ENCODE data around the gene C2CD2L. TPM values are rescaled to one million over a fixed set of nuclear protein-coding genes. Genes with fewer than 3 reads are reported as not detected.

The C2CD2L gene
- total RNA-seq, 2 experiments from 2014 or later = 33.2 to 35.2 TPM

GRCh38 chr11:119116235-119116594 is 9.1 kb downstream of the C2CD2L start:
- POLR2A ChIA-PET = interaction anchor here (0.9 to 1.9 kb wide), 5 partner anchors 9 to 22 kb away, joined by 3 to 14 read pairs (median 4); partner anchors contain the start of gene C2CD2L
- Mint-ChIP-seq H3K4me1 (ENCODE audit: low read depth) (peaks cover 50% of the 10 kb centered on the region), H3K27me3 (ENCODE audit: low read depth) (no peaks in the 10 kb centered on the region), H3K36me3 (ENCODE audit: low read depth) (peaks cover 62% of the 10 kb centered on the region), H3K4me3 (peak overlapping the region; percentile 71), H3K27ac (peak overlapping the region; percentile 97), H3K9me3 (ENCODE audit: insufficient read depth) (no peaks in the 10 kb centered on the region)
- no peak for DNase-seq
- CTCF ChIA-PET = interaction anchor here (0.7 to 1.9 kb wide), 6 partner anchors 9 to 205 kb away, joined by 3 to 6 read pairs (median 4); partner anchors contain the start of genes C2CD2L, HMBS, NLRX1 and VPS11
- ATAC-seq = no peak

GRCh38 chr11:119116601-119117000 is 9.5 kb downstream of the C2CD2L start:
- H3K36me3 Mint-ChIP-seq (ENCODE audit: low read depth) = peaks cover 59% of the 10 kb centered on the region
- peak overlapping the region; percentile 97 for H3K27ac Mint-ChIP-seq
- no peaks in the 10 kb centered on the region for H3K27me3 Mint-ChIP-seq (ENCODE audit: low read depth)
- H3K4me3 Mint-ChIP-seq = peak overlapping the region; percentile 38
- peaks cover 50% of the 10 kb centered on the region for H3K4me1 Mint-ChIP-seq (ENCODE audit: low read depth)
- no peaks in the 10 kb centered on the region for H3K9me3 Mint-ChIP-seq (ENCODE audit: insufficient read depth)
- ATAC-seq (no peak), DNase-seq (no peak)
- POLR2A ChIA-PET = interaction anchor here (0.9 kb wide), 1 partner anchor 14 kb away, joined by 3 read pairs; no protein-coding TSS in a partner anchor
- CTCF ChIA-PET = interaction anchor here (0.7 to 1.4 kb wide), 2 partner anchors 14 to 32 kb away, joined by 3 to 4 read pairs; partner anchors contain the start of gene HMBS

GRCh38 chr11:119117004-119117706 is 10.0 kb downstream of the C2CD2L start:
- H3K4me3 Mint-ChIP-seq = no peak overlapping the region
- DNase-seq = no peak
- H3K36me3 Mint-ChIP-seq (ENCODE audit: low read depth) = peaks cover 53% of the 10 kb centered on the region
- peaks cover 52% of the 10 kb centered on the region for H3K4me1 Mint-ChIP-seq (ENCODE audit: low read depth)
- ChIA-PET CTCF (interaction anchor here (1.5 to 2.2 kb wide), 3 partner anchors 8 to 89 kb away, joined by 4 to 6 read pairs (median 5); partner anchors contain the start of gene CBL), POLR2A (interaction anchor here (0.8 to 1.9 kb wide), 3 partner anchors 8 to 14 kb away, joined by 3 to 6 read pairs (median 3); partner anchors contain the start of gene C2CD2L)
- H3K27ac Mint-ChIP-seq = peak overlapping the region; percentile 97
- ATAC-seq = no peak
- no peaks in the 10 kb centered on the region for H3K27me3 Mint-ChIP-seq (ENCODE audit: low read depth)
- no peaks in the 10 kb centered on the region for H3K9me3 Mint-ChIP-seq (ENCODE audit: insufficient read depth)

- CTCF ChIA-PET = interaction anchor here (0.9 to 2.2 kb wide), 4 partner anchors 9 to 148 kb away, joined by 4 to 6 read pairs (median 5); partner anchors contain the start of gene CBL
- H3K27me3 Mint-ChIP-seq (ENCODE audit: low read depth) = no peaks in the 10 kb centered on the region
- no peak overlapping the region for H3K4me3 Mint-ChIP-seq
- peaks cover 46% of the 10 kb centered on the region for H3K36me3 Mint-ChIP-seq (ENCODE audit: low read depth)
- H3K9me3 Mint-ChIP-seq (ENCODE audit: insufficient read depth) = no peaks in the 10 kb centered on the region
- ATAC-seq = no peak
- no peak overlapping the region for H3K27ac Mint-ChIP-seq
- no peak for DNase-seq
- peaks cover 57% of the 10 kb centered on the region for H3K4me1 Mint-ChIP-seq (ENCODE audit: low read depth)
- POLR2A ChIA-PET = interaction anchor here (0.8 to 1.9 kb wide), 4 partner anchors 9 to 538 kb away, joined by 3 to 6 read pairs (median 4); partner anchors contain the start of gene C2CD2L
These were observed 11.1 kb downstream of the C2CD2L start for GRCh38 chr11:119118227-119118626.

GRCh38 chr11:119118946-119119345 is 11.8 kb downstream of the C2CD2L start:
- Mint-ChIP-seq H3K36me3 (ENCODE audit: low read depth) (peaks cover 43% of the 10 kb centered on the region), H3K4me3 (no peak overlapping the region), H3K27ac (no peak overlapping the region), H3K9me3 (ENCODE audit: insufficient read depth) (no peaks in the 10 kb centered on the region), H3K27me3 (ENCODE audit: low read depth) (no peaks in the 10 kb centered on the region), H3K4me1 (ENCODE audit: low read depth) (peaks cover 55% of the 10 kb centered on the region)
- CTCF ChIA-PET = interaction anchor here (0.9 to 2.2 kb wide), 4 partner anchors 50 to 148 kb away, joined by 5 to 6 read pairs (median 5); partner anchors contain the start of gene CBL
- POLR2A ChIA-PET = interaction anchor here (0.8 to 1.9 kb wide), 3 partner anchors 10 to 539 kb away, joined by 3 to 7 read pairs (median 6); a partner anchor contains a TSS
- DNase-seq = no peak
- ATAC-seq = no peak

GRCh38 chr11:119120639-119121007 is 13.5 kb downstream of the C2CD2L start:
- H3K4me1 Mint-ChIP-seq (ENCODE audit: low read depth) = peaks cover 42% of the 10 kb centered on the region
- H3K27ac Mint-ChIP-seq = peak overlapping the region; percentile 67
- POLR2A ChIA-PET = interaction anchor here (1.0 to 3.8 kb wide), 6 partner anchors 11 to 260 kb away, joined by 3 to 29 read pairs (median 4); partner anchors contain the start of gene DPAGT1
- H3K9me3 Mint-ChIP-seq (ENCODE audit: insufficient read depth) = no peaks in the 10 kb centered on the region
- CTCF ChIA-PET = interaction anchor here (0.9 to 1.6 kb wide), 6 partner anchors 12 to 217 kb away, joined by 3 to 6 read pairs (median 4); partner anchors contain the start of gene C2CD2L
- H3K4me3 Mint-ChIP-seq = peak overlapping the region; percentile 81
- peak; percentile 22 for DNase-seq
- peaks cover 39% of the 10 kb centered on the region for H3K36me3 Mint-ChIP-seq (ENCODE audit: low read depth)
- ATAC-seq = no peak
- H3K27me3 Mint-ChIP-seq (ENCODE audit: low read depth) = no peaks in the 10 kb centered on the region

- Mint-ChIP-seq H3K9me3 (ENCODE audit: insufficient read depth) (no peaks in the 10 kb centered on the region), H3K4me1 (ENCODE audit: low read depth) (peaks cover 36% of the 10 kb centered on the region), H3K27ac (peak within 1 kb of the TSS; percentile 67), H3K36me3 (ENCODE audit: low read depth) (peaks cover 33% of the 10 kb centered on the region), H3K27me3 (ENCODE audit: low read depth) (no peaks in the 10 kb centered on the region), H3K4me3 (peak within 1 kb of the TSS; percentile 81)
- POLR2A ChIA-PET = interaction anchor here (0.7 to 3.8 kb wide), 11 partner anchors 12 to 261 kb away, joined by 3 to 29 read pairs (median 3); partner anchors contain the start of genes C2CD2L, CBL and DPAGT1
- ATAC-seq (peak; percentile 97), DNase-seq (peak; percentile 100)
- CTCF ChIA-PET = interaction anchor here (0.6 to 1.6 kb wide), 12 partner anchors 12 to 217 kb away, joined by 3 to 9 read pairs (median 4); partner anchors contain the start of genes C2CD2L and HMBS
These were observed 14.1 kb downstream of the C2CD2L start, which contains the start of gene HINFP for GRCh38 chr11:119121008-119121810. Gene HINFP (plus strand): TSS chr11:119121580. CDS start chr11:119126945, 5,365 bp downstream.

GRCh38 chr11:119121811-119122124 is 14.6 kb downstream of the C2CD2L start:
- ATAC-seq = peak; percentile 28
- Mint-ChIP-seq H3K9me3 (ENCODE audit: insufficient read depth) (no peaks in the 10 kb centered on the region), H3K27me3 (ENCODE audit: low read depth) (no peaks in the 10 kb centered on the region), H3K4me3 (peak overlapping the region; percentile 81), H3K36me3 (ENCODE audit: low read depth) (peaks cover 28% of the 10 kb centered on the region), H3K27ac (peak overlapping the region; percentile 67), H3K4me1 (ENCODE audit: low read depth) (peaks cover 35% of the 10 kb centered on the region)
- ChIA-PET POLR2A (interaction anchor here (0.8 to 3.8 kb wide), 6 partner anchors 15 to 84 kb away, joined by 3 to 29 read pairs (median 6); partner anchors contain the start of genes C2CD2L, CBL and DPAGT1), CTCF (interaction anchor here (0.8 to 1.6 kb wide), 8 partner anchors 12 to 217 kb away, joined by 3 to 9 read pairs (median 4); partner anchors contain the start of genes C2CD2L and HMBS)
- DNase-seq = peak; percentile 52

GRCh38 chr11:119125821-119126220 is 18.7 kb downstream of the C2CD2L start:
- ATAC-seq (no peak), DNase-seq (no peak)
- ChIA-PET CTCF (interaction anchor here (1.1 to 1.6 kb wide), 3 partner anchors 43 to 80 kb away, joined by 3 to 5 read pairs (median 4); partner anchors contain the start of gene CBL), POLR2A (no interaction called here)
- Mint-ChIP-seq H3K4me3 (no peak overlapping the region), H3K4me1 (ENCODE audit: low read depth) (peaks cover 22% of the 10 kb centered on the region), H3K36me3 (ENCODE audit: low read depth) (peaks cover 25% of the 10 kb centered on the region), H3K27me3 (ENCODE audit: low read depth) (no peaks in the 10 kb centered on the region), H3K27ac (no peak overlapping the region), H3K9me3 (ENCODE audit: insufficient read depth) (no peaks in the 10 kb centered on the region)

GRCh38 chr11:119126675-119127268 is 19.6 kb downstream of the C2CD2L start:
- peaks cover 34% of the 10 kb centered on the region for H3K36me3 Mint-ChIP-seq (ENCODE audit: low read depth)
- H3K4me1 Mint-ChIP-seq (ENCODE audit: low read depth) = peaks cover 20% of the 10 kb centered on the region

More at GRCh38 chr11:119126675-119127268, 19.6 kb downstream of the C2CD2L start:
- Mint-ChIP-seq H3K27ac (peak overlapping the region; percentile 54), H3K27me3 (ENCODE audit: low read depth) (no peaks in the 10 kb centered on the region), H3K4me3 (no peak overlapping the region), H3K9me3 (ENCODE audit: insufficient read depth) (no peaks in the 10 kb centered on the region)
- ATAC-seq (no peak), DNase-seq (no peak)
- POLR2A ChIA-PET = interaction anchor here (0.5 kb wide), 1 partner anchor 59 kb away, joined by 5 read pairs; the partner anchor contains the start of gene VPS11
- CTCF ChIA-PET = interaction anchor here (1.1 to 1.6 kb wide), 3 partner anchors 42 to 79 kb away, joined by 3 to 5 read pairs (median 4); partner anchors contain the start of gene CBL
